HG03354 (cell line): ENCODE measurements around the gene C17orf50.

Experiments
- ATAC-seq: cut with Tn5 transposase; IDR thresholded peaks from one replicate; pipeline ENCODE4 v1.9.1; 2021; ENCODE audit warnings: mild to moderate bottlenecking; ENCODE audit not compliant: unreplicated experiment, poor library complexity, severe bottlenecking

Gene C17orf50

DNA sequence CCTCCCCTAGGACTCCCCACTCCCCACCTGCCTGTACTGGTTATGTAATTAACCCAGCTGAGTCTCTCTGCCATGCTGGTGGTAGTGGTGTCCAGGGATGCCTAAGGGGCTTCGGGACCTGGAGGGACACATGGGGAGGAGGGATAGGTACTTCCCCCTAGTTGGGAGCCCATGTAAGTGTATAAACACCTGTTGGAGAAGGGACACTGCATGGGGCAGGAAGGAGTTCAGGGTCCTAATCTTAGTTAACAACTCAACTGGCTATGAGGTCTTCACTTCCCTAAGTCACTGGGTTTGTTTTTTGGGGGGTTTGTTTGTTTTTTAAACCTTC lies 27.9 kb upstream of the C17orf50 start:
- no peak for ATAC-seq

GRCh38 chr17:35733366-35733765 lies 27.3 kb upstream of the C17orf50 start:
- no peak for ATAC-seq

DNA sequence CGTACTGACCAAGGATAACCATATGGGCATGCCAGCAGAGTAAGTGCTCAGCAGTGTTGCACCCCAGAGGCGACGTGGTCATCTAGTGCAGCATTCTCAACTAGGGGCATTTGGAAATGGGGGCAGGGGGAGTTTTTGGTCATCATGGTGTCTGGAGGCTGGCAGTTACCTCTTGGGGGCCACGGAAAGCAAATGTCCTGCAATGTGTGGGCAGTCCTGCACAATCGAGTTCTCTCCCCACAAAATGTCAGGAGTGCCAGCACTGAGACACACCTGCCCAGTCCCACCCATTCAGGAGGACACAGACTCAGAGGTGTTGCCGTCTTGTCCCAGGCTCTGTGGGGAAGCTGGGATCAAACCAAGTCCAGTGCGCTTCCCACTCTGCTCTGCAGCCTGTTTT lies 26.3 kb upstream of the C17orf50 start:
- ATAC-seq, result no peak

GRCh38 chr17:35735036-35735805 lies 25.5 kb upstream of the C17orf50 start:
- ATAC-seq, result no peak

DNA sequence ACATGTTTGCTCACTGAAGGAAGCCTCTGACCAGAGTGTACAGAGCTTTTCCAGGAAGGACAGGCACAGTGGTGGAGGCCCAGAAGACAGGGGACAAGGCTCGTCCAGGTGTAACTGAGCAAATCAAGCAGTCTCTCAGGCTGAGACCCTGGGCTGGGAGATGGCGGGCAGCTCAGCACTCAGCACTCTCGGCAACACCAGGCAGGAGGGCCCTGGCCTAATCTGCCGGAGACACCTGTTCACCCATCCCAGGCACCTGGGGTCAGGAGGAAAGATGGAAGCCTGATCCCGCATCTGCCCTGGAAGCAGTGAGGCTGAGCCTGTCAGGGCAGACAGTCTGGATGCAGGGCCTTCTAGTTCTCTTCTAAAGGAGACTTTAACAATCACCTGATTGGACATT lies 24.5 kb upstream of the C17orf50 start:
- ATAC-seq, result no peak

GRCh38 chr17:35738519-35739133 lies 22.1 kb upstream of the C17orf50 start:
- ATAC-seq, result no peak

- no peak for ATAC-seq
Observed at GRCh38 chr17:35740216-35740615, 20.5 kb upstream of the C17orf50 start.

DNA sequence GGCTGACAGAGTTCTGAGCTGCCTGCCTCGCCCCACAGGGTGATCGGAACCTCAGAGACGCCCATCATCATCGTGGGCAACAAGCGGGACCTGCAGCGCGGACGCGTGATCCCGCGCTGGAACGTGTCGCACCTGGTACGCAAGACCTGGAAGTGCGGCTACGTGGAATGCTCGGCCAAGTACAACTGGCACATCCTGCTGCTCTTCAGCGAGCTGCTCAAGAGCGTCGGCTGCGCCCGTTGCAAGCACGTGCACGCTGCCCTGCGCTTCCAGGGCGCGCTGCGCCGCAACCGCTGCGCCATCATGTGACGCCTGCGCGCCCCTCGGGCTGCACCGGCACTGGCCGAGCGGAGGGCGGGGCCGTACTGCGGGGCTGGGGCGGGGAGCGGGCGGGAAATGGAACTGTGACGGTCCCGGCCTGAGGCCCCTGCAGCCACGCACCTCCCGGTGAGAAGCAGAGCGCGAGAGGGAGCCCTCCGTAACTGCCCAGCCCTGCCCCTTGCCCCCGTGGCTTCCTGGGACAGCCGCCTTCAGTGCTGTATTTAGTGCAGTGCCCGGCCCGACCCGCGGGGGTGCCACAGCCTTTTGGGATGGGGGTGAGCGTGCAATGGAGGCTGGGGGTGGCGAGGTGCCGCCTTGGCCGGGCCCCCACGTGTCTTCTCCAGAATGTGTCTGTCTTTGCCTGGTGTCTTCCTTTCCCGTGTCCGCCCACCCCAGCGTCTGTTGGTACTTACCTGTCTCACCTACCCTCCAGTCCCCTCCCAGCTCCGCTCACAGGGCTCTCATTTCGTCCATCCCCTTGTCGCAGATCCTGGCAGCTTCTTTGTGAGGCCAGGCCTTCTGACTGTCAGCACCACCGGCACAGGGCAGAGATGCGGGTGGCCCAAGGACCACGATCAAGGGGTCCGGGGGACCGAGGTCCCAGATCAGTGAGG lies 19.4 kb upstream of the C17orf50 start:
- ATAC-seq, result no peak

- ATAC-seq, result no peak
Observed at GRCh38 chr17:35742496-35742895, 18.2 kb upstream of the C17orf50 start.

DNA sequence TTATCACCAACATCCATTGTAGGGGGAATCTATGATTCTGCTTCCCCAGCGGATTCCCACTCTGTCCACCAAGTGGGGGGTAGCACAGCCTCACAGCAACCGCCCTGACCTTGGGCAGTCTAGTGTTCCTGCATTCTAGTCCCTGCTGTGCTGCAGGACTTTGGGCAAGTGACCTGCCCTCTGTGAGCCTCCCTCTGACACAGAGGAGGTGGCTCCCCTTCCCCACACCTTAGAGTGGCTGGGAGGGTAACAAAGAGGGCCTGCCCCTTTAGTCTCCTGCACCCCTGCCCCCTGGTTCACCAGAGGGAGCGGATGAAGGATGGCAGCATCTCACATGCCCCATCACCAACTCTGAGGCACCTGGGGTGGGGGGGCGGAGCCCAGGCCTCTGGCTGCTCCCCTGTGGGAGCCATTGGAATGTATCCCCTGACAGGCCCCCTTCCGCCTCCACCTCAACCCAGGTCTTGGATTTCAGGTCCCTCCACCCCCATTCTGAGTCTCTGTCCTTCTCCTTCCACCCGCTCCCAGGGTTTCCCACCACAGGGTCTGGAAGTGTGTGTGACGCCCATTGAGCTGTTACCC lies 17.7 kb upstream of the C17orf50 start:
- ATAC-seq, result no peak

DNA sequence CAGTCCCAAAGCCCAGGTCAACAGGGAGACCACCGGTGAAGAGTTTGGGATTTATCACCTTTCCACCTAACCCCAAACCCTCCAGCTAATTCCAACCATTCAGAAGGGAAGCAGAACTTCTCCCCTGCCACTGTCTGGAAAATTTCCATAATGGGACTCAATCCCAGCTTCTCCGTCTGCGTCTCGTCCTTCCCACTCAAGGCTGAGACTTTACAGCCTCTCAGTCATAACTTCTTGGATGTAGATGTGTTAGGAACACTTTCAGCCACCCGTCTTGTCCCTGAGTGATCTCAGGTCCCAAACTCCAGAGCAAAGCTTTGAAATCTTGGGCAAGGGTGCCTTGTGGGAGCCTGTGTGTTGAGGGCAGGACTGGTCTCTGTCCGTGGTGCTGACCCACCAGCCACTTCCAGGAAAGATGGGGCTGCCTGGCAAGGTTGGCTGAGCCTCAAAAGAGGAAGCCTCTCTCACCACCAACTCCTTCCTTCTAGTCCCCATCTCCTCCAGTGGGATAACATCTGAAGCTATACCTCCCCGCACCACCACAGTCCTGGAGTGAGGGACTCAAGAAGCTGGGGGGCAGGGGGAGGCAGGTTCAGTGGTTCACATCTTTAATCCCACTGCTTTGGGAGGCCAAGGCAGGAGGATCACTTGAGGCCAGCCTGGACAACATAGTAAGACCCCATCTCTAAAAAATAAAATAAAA lies 16.9 kb upstream of the C17orf50 start:
- no peak for ATAC-seq

DNA sequence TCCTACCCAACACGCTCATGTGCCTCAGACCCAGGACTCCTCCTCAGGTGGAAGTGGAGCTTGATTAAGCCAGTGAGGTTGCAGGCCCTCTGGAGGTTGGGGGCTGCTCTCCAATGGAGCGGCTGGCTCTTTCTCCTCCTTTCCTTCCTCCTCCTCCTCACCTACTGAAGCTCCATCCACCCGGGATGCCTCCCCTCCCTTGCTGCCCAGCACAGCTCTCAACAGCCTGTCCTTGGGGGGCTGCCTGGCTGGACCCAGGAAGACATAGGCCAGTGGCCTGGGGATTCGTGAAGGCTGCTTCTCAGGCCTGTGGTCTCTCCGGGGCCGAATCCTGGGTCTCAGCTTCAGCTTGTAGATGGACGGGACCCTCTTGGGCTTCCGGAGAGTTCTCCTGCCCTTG lies 15.9 kb upstream of the C17orf50 start:
- no peak for ATAC-seq

- no peak for ATAC-seq
Observed at GRCh38 chr17:35745246-35745645, 15.4 kb upstream of the C17orf50 start.

DNA sequence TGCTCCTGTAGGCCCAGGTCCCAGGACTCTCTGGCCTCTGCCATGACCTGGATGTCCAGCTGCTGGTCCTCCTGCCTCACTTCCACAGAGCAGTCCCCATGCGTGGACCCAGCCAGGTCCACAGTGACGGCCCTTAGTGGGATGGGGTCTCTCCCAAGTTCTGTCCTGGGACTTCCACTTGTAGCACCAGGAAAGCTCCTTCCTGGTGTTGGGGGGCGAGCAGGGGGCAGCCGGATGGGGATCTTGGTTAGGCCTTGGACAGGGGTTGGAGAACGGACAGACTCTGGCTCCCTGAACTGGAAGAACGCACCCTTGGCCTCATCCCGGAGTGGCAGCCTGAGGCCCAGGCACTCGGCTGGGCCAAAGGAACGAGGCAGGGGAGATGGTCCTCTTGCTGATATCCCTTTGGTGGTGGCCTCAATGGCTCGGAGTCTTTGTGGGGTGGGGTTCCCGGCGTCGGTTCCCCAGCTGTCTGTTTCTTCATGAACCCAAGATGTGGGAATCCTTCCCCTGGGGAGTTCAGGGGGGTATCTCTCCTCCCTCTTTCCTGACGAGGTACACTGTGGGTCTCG lies 14.9 kb upstream of the C17orf50 start:
- ATAC-seq, result no peak

DNA sequence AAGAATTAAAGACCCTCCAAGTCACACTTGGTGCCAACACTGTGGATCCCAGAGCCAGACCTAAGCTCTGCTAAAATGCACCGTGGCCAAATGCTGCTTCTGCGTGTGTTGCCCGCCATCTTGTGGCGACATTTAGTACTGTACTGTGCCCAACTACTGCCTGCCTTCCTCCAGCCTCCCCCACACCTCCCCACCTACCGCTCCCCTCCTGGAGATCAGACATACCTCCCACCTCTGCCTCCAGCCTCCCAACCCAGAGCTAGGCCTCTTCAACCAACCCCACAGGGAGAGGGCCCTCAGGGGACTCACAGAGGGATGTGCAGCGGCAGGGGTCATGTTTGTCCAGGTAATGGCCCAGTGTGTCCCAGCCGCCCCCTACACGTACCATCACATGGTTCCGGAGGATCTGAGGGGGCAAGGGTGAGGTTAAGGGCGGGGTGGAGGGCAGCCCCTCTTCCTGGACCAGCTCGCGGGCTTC lies 13.1 kb upstream of the C17orf50 start:
- ATAC-seq, result peak; percentile 50

GRCh38 chr17:35748341-35748841 lies 12.3 kb upstream of the C17orf50 start:
- ATAC-seq, result no peak

- ATAC-seq, result no peak
Observed at GRCh38 chr17:35748979-35749378, 11.7 kb upstream of the C17orf50 start.

DNA sequence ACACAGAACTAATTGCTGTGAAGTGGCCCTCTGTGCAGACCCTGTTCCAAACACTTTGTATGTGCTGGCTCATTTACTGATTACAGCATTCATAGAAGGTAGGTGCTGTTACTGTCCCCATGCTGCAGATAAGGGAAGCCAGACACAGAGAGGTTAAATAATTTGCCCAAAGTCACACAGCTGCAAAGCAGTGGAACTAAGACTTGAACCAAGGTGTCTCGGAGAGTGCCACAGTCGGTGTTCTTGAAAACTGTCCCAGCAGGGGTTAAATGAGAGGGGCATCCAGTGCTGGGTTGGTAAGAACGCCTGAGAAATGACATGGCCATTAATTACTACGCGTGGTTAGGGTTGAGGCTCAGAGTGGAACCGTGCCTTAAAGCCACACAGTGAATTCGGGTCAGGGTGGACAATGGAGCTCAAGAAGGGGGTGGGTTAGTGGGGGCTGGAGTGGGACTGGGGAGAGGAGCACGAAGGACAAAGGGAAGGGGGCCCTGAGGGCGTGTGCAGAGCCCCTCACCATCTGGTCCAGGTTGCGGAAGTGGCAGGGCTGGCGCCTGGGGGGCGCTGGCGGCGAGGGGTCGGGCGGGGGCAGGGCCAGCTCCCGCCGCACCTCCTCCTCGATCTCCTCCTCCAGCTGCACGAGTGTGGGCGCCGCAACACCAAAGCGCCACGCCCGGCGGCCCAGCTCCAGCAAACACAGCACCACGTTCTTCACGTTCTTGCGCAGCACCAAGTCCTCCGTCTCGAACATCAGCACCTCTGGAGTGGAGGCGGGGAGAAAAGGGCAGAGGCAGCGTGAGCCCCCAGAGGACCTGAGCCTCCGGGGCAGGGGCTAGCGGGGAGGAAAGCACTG lies 10.9 kb upstream of the C17orf50 start:
- no peak for ATAC-seq
